NCI-H748 (cell line): Measurements from ENCODE around the gene NEURL2.

Experiments
- DNase-seq: peaks from one replicate; lab custom pipeline; 2025; ENCODE audit not compliant: unreplicated experiment; lab: John Stamatoyannopoulos, UW

The NEURL2 gene

GRCh38 chr20:45920462-45921336, 29.7 kb upstream of the NEURL2 start:
- no peak for DNase-seq

- no peak for DNase-seq
Observed at GRCh38 chr20:45919542-45920399, 28.8 kb upstream of the NEURL2 start.

- DNase-seq, result no peak
Observed at GRCh38 chr20:45918779-45919537, 27.9 kb upstream of the NEURL2 start.

- no peak for DNase-seq
Observed at GRCh38 chr20:45918182-45918737, 27.3 kb upstream of the NEURL2 start.

- DNase-seq, result no peak
Observed at GRCh38 chr20:45917790-45918141, 26.8 kb upstream of the NEURL2 start.

GRCh38 chr20:45913116-45913515, 22.1 kb upstream of the NEURL2 start:
- DNase-seq, result no peak

GRCh38 chr20:45912344-45912682, 21.3 kb upstream of the NEURL2 start:
- DNase-seq, result no peak

- peak; percentile 51 for DNase-seq
Observed at GRCh38 chr20:45911486-45912343, 20.7 kb upstream of the NEURL2 start, which contains the start of gene PLTP. Gene PLTP, minus strand, starts transcription at chr20:45912155. Its CDS starts 703 bp downstream, at chr20:45911452.

- DNase-seq, result peak; percentile 81
Observed at GRCh38 chr20:45910670-45911485, 19.9 kb upstream of the NEURL2 start.

- DNase-seq, result no peak
Observed at GRCh38 chr20:45909817-45910669, 19.0 kb upstream of the NEURL2 start.

GRCh38 chr20:45909336-45909808, 18.4 kb upstream of the NEURL2 start:
- DNase-seq, result no peak

GRCh38 chr20:45908084-45908483, 17.1 kb upstream of the NEURL2 start:
- no peak for DNase-seq

GRCh38 chr20:45907219-45907948, 16.4 kb upstream of the NEURL2 start:
- DNase-seq, result no peak

- no peak for DNase-seq
Observed at GRCh38 chr20:45905505-45906079, 14.6 kb upstream of the NEURL2 start.

- DNase-seq, result no peak
Observed at GRCh38 chr20:45904583-45905504, 13.8 kb upstream of the NEURL2 start.

- no peak for DNase-seq
Observed at GRCh38 chr20:45902199-45902701, 11.2 kb upstream of the NEURL2 start.
